H1 (cell line): ENCODE results near the gene HIPK3.

Source experiments
- BRCA1 ChIP-seq: IDR thresholded peaks from 2 replicates; pipeline ENCODE4 v1.6.1; 2012; ENCODE audit warnings: low read depth, low read length, improper control_type of control experiment
- EGR1 ChIP-seq: IDR thresholded peaks from 2 replicates; pipeline ENCODE4 v1.6.1; 2011; ENCODE audit warnings: low read depth, low read length, borderline replicate concordance
- NRF1 ChIP-seq: IDR thresholded peaks from 2 replicates; pipeline ENCODE4 v1.6.1; 2011; ENCODE audit warnings: mild to moderate bottlenecking, low read depth, low read length, improper control_type of control experiment
- ZNF274 ChIP-seq: IDR thresholded peaks from 2 replicates; pipeline ENCODE4 v1.7.0; 2012; ENCODE audit warnings: low read length, borderline replicate concordance; ENCODE audit errors: extremely low read depth
- TF ChIP-seq, protein P1 (sequence below), 3 experiments: IDR thresholded peaks; 1 replicate in 2 of 3; 2 replicates in 1 of 3; pipeline versions ENCODE4 v1.5.1 to v1.6.1; 2011; ENCODE audit warnings: low read length in 3 of 3, mild to moderate bottlenecking in 3 of 3, inconsistent platforms in 2 of 3, low read depth in 1 of 3, moderate library complexity in 1 of 3; ENCODE audit not compliant: insufficient read depth in 1 of 3; ENCODE audit errors: control extremely low read depth in 1 of 3

DNA sequence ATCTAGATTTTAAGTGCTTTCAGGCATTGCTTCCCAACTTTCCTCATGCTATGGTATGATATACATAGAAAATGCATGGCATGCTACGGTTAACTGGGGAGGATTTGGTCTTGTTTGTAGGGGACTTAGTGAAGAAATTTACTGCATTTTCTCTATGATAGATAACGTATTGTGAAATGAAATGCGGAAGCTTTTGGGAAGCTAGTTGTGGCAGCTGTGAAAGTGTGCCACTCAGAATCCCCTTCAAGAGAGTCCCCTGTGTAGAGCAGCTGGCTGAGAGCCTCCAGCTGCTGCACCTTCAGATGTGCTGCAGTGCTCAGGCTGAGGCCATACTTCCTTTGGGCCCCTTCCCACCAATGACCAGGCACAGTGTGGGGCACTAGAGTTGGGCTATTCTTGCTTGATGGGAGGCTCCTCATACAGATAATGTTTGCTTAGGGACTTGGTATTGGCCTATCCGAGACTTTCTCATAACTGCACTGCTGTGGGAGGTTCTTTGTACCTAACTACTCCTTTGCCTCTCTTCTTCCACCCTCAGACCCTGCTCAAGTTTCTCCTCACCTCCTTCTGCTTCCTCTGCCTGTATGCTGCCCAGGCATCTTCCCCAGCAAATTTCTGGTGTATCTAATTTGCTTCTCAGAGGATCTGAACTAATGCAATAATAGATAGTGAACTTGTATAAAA lies 67.3 kb downstream of the HIPK3 start:
- no peak for TF ChIP-seq EGR1
- TF ChIP-seq ZNF274, result no peak
- TF ChIP-seq BRCA1, result no peak
- TF ChIP-seq, protein P1, sequence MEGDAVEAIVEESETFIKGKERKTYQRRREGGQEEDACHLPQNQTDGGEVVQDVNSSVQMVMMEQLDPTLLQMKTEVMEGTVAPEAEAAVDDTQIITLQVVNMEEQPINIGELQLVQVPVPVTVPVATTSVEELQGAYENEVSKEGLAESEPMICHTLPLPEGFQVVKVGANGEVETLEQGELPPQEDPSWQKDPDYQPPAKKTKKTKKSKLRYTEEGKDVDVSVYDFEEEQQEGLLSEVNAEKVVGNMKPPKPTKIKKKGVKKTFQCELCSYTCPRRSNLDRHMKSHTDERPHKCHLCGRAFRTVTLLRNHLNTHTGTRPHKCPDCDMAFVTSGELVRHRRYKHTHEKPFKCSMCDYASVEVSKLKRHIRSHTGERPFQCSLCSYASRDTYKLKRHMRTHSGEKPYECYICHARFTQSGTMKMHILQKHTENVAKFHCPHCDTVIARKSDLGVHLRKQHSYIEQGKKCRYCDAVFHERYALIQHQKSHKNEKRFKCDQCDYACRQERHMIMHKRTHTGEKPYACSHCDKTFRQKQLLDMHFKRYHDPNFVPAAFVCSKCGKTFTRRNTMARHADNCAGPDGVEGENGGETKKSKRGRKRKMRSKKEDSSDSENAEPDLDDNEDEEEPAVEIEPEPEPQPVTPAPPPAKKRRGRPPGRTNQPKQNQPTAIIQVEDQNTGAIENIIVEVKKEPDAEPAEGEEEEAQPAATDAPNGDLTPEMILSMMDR (IDR thresholded peaks at IDR 0.05; ENCODE audit: control extremely low read depth in 1 of 3, insufficient read depth in 1 of 3, low read depth in 1 of 3, low read length in 3 of 3), result no peak
- TF ChIP-seq NRF1, result no peak
